ENCODE measurements around the gene PKD2.

DNA sequence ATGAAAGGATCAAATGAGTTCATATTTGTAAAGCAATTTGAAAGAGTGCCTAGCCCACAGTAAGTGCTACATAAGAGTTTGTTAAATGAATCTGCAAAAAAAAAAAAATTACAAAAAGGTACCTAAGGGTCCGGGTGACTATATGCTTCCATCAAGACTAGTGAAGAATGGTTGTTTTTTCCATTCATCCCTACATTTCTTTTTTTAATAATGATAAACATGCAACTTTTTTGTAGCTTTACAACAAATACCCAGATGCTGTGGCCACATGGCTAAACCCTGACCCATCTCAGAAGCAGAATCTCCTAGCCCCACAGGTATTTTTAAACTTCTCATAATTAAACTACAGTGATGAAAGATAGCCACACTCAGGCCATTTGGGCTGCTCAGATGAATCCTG lies 27.6 kb upstream of the PKD2 start:
- TF ChIP-seq, protein P1, sequence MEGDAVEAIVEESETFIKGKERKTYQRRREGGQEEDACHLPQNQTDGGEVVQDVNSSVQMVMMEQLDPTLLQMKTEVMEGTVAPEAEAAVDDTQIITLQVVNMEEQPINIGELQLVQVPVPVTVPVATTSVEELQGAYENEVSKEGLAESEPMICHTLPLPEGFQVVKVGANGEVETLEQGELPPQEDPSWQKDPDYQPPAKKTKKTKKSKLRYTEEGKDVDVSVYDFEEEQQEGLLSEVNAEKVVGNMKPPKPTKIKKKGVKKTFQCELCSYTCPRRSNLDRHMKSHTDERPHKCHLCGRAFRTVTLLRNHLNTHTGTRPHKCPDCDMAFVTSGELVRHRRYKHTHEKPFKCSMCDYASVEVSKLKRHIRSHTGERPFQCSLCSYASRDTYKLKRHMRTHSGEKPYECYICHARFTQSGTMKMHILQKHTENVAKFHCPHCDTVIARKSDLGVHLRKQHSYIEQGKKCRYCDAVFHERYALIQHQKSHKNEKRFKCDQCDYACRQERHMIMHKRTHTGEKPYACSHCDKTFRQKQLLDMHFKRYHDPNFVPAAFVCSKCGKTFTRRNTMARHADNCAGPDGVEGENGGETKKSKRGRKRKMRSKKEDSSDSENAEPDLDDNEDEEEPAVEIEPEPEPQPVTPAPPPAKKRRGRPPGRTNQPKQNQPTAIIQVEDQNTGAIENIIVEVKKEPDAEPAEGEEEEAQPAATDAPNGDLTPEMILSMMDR (IDR thresholded peaks at IDR 0.05 in 4 of 5, conservative IDR thresholded peaks at IDR 0.05 in 1 of 5): no peak
- no peak for TF ChIP-seq POLR2A (IDR thresholded peaks at IDR 0.05)

All from gastrocnemius medialis (tissue), 4 donors.